Peyer's patch (tissue), 4 donors: Measurements from ENCODE around the gene RPRD2. TPM values are rescaled to one million over a fixed set of nuclear protein-coding genes. Genes with fewer than 3 reads are reported as not detected.
A peak's percentile ranks its signal among the peaks of the same experiment; 100 is the strongest.

Source experiments
- DNase-seq, 3 donors: peaks; one replicate each; pipeline ENCODE4 v3.0.0-alpha.2; 2017 to 2019
- H3K27ac ChIP-seq, 4 donors: fragments of 200-600 bp; sonication (generic); one replicate each; pipeline ENCODE4 v1.5.1; 2016 to 2019
- H3K27me3 ChIP-seq, 2 donors: fragments of 200-600 bp; sonication (generic); one replicate each; pipeline ENCODE4 v1.5.1; 2019
- H3K36me3 ChIP-seq, 3 donors: fragments of 200-600 bp; sonication (generic); one replicate each; pipeline ENCODE4 v1.5.1; 2016 to 2019
- H3K4me1 ChIP-seq, 4 donors: fragments of 200-600 bp; sonication (generic); one replicate each; pipeline ENCODE4 v1.5.1; 2016 to 2019
- H3K4me3 ChIP-seq, 4 donors: fragments of 200-600 bp; sonication (generic); 1 replicate in 3 of 4; 2 replicates in 1 of 4; pipeline ENCODE4 v1.5.1; 2016 to 2019; ENCODE audit warnings: mild to moderate bottlenecking in 1 of 4
- H3K9me3 ChIP-seq, 4 donors: fragments of 200-600 bp; sonication (generic); one replicate each; pipeline ENCODE4 v1.5.1; 2016 to 2019; ENCODE audit warnings: mild to moderate bottlenecking in 1 of 4
- CTCF ChIP-seq, 6 experiments: fragments of 450-650 bp in 4 of 6; fragments of 200-600 bp in 2 of 6; sonication (generic) in 1 of 6; IDR thresholded peaks; one replicate each; pipeline ENCODE4 v1.5.1; 2017 to 2019; ENCODE audit warnings: antibody characterized with exemption in 6 of 6, mild to moderate bottlenecking in 3 of 6, moderate library complexity in 1 of 6
- POLR2A ChIP-seq, 2 donors: fragments of 450-650 bp; IDR thresholded peaks; one replicate each; pipeline ENCODE4 v1.5.1; 2017; ENCODE audit warnings: antibody characterized with exemption in 2 of 2, mild to moderate bottlenecking in 2 of 2, moderate library complexity in 2 of 2
- total RNA-seq, 4 donors: library from RNA; depleted of rRNA; stranded (reverse); fragments of >200 nt; gene quantifications; one replicate each; pipeline ENCODE4 v1.1.0, GENCODE V29; 2016

Gene RPRD2
- total RNA-seq, 4 donors from 2014 or later = 21.5 to 44.6 (median 28.2) TPM

DNA sequence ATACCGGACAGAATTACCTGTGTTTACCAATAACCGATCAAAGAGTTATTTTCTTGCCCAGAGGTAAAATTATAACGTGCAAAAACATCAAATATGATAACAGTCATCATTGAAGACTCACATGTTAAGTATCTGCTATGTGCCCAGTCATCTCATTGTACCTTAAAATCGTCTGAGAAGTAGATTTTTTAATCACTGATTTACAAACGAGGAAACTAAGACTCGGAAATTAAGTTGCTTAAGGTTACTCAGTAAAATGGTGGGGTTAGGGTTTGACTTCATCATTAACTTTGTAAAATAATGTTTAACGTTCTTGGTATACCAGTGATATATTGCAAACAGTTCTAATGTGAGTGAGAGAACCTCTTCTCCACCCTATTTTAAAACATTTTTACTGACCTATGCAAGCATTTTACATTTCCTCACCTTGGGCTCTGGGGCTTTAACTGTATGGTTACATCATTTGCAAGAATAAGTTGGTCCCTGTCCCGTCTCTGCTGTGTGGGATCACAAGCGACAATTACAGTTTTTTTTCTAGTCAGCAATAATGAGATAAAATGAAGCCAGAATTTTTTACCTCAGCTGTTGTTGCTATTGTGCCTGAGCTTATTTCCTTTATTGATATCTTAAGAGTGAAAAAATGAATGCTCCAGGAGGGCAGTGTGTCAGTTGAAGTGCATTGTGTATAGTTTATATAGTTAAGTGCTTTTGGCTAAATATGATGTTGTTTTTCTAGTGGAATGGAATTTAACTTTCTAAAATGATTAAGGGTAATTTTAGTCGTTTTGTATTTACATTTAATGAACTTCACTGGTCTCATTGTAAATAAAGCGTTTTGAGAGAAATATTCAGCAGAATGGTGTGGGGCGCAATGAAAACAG is 2.7 kb downstream of the RPRD2 start:
- no peak for TF ChIP-seq POLR2A (IDR thresholded peaks at IDR 0.05)
- TF ChIP-seq CTCF (IDR thresholded peaks at IDR 0.05) = no peak
- H3K27me3 ChIP-seq = no peaks in the 10 kb centered on the region
- DNase-seq = no peak
- peak overlapping the region; percentile 66 to 75 (median 70) for H3K4me3 ChIP-seq
- peaks cover 0 to 29% (median 0%) of the 10 kb centered on the region in 4 donors for H3K4me1 ChIP-seq
- no peaks in the 10 kb centered on the region for H3K36me3 ChIP-seq
- H3K9me3 ChIP-seq = no peaks in the 10 kb centered on the region
- H3K27ac ChIP-seq = peak overlapping the region; percentile 0 to 96 (median 56)

GRCh38 chr1:150371110-150371509 is 7.2 kb downstream of the RPRD2 start:
- no peak for TF ChIP-seq POLR2A (IDR thresholded peaks at IDR 0.05)
- TF ChIP-seq CTCF (IDR thresholded peaks at IDR 0.05) = no peak
- H3K9me3 ChIP-seq = no peaks in the 10 kb centered on the region
- DNase-seq = no peak
- peak overlapping the region in 1 of 4 donors; percentile 51 for H3K27ac ChIP-seq
- peaks cover 0 to 41% (median 0%) of the 10 kb centered on the region in 4 donors for H3K4me1 ChIP-seq
- H3K4me3 ChIP-seq = no peak overlapping the region
- H3K36me3 ChIP-seq = no peaks in the 10 kb centered on the region
- H3K27me3 ChIP-seq = no peaks in the 10 kb centered on the region

- TF ChIP-seq POLR2A (IDR thresholded peaks at IDR 0.05) (no peak), CTCF (IDR thresholded peaks at IDR 0.05) (no peak)
- Histone ChIP-seq H3K4me1 (peaks cover 0 to 28% (median 0%) of the 10 kb centered on the region in 4 donors), H3K27me3 (no peaks in the 10 kb centered on the region), H3K27ac (no peak overlapping the region), H3K36me3 (no peaks in the 10 kb centered on the region), H3K4me3 (no peak overlapping the region), H3K9me3 (no peaks in the 10 kb centered on the region)
- no peak for DNase-seq
These were observed 8.6 kb downstream of the RPRD2 start for GRCh38 chr1:150372580-150372979.

GRCh38 chr1:150376110-150376509 is 12.2 kb downstream of the RPRD2 start:
- H3K36me3 ChIP-seq = no peaks in the 10 kb centered on the region
- TF ChIP-seq POLR2A (IDR thresholded peaks at IDR 0.05) = no peak
- TF ChIP-seq CTCF (IDR thresholded peaks at IDR 0.05) = no peak
- DNase-seq = no peak
- no peak overlapping the region for H3K27ac ChIP-seq
- H3K9me3 ChIP-seq = no peaks in the 10 kb centered on the region
- H3K4me1 ChIP-seq = peaks cover 0 to 12% (median 0%) of the 10 kb centered on the region in 4 donors
- no peaks in the 10 kb centered on the region for H3K27me3 ChIP-seq
- H3K4me3 ChIP-seq = no peak overlapping the region

DNA sequence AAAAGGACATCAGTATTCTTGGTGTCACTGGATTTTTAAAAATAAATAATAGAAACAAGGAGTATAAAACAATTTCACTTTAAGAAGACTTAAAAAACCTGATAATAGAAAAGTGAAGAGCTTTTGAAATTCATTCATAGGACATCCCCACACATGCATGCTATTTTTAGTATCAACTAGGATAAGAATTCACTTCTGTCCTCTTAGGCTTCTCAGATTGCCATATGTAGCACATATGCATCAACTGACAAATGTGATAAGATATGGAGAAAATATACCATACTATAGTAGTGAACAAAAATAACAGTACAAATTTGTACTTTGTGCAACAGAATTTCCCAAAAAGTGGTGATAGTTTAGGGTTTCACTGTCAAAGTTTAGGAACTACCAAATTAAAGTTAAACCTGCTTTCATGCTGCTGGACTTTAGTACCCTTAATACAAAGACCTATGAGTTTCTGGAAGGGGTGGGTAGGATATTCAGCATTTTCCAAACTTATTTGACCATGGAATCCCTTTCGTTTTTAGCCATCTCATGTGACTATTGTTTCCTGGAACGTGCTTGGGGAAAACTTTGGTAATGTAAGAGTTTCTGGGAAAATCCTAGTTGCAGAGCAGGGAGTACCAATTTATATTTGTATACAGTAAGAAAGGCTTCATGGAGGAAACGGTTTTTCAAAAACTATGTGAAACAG is 19.8 kb downstream of the RPRD2 start:
- no peaks in the 10 kb centered on the region for H3K27me3 ChIP-seq
- no peaks in the 10 kb centered on the region for H3K9me3 ChIP-seq
- no peaks in the 10 kb centered on the region for H3K36me3 ChIP-seq
- TF ChIP-seq POLR2A (IDR thresholded peaks at IDR 0.05) (no peak), CTCF (IDR thresholded peaks at IDR 0.05) (no peak)
- H3K4me3 ChIP-seq = no peak overlapping the region
- no peak overlapping the region for H3K27ac ChIP-seq
- DNase-seq = no peak
- peaks cover 0 to 7% (median 0%) of the 10 kb centered on the region in 4 donors for H3K4me1 ChIP-seq
